ENCODE measurements around the gene RAB11FIP4.
A peak's percentile ranks its signal among the peaks of the same experiment; 100 is the strongest.

RAB11FIP4 gene

DNA sequence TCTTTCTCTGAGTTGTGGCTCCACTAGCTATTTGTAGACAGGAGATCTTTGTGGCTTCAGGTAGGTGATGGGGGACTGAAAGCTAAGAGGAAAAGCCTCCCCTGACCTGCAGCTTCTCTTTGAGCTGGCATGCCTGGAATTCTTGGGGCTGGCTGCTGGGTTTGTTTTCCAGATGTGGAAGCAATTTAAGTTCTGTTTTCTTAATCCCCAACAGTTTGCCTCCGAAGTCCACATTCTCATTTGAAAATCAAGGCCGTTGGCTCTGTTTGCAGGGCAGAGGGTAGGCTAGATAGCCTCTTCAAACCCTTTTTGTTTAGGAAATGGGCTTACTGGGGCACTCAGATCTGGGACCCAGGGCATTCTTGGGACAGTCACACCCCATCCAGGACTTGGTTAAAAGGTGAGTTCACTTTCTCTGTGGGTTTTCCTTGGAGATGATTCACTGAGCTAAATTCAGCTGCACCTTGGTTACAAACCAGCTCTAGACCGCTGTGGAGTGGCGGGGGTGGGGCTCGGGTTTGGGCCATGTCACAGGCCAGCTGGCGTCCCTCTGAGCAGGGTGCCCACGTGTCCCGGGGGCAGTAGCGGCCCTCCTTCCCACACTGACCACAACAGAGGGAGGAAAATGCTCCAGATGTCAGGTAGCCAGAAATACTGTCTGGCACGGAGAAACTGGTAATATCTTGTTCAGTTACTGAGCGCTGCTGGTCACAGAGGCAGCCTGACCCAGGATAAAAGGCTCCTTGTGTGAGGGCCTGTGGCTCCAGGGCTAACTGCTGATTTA lies 108.5 kb downstream of the RAB11FIP4 start:
- no peak for DNase-seq (ENCODE audit: low read depth)

DNA sequence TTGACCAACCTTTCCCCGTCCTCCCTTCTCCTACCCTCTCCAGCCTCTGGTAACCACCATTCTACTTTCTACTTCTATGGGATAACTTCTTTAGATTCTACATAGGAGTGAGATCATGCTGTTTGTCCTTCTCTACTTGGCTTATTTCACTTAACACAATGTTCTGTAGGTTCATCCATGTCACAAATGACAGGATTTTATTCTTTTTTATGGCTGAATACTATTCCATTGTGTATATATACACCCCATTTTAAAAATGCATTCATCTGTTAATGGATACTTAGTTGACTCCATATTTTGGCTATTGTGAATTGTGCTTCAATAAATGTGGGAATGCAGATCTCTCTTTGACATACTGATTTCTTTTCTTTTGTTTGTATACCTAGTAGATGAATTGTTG lies 115.0 kb downstream of the RAB11FIP4 start:
- no peak for DNase-seq (ENCODE audit: low read depth)

DNA sequence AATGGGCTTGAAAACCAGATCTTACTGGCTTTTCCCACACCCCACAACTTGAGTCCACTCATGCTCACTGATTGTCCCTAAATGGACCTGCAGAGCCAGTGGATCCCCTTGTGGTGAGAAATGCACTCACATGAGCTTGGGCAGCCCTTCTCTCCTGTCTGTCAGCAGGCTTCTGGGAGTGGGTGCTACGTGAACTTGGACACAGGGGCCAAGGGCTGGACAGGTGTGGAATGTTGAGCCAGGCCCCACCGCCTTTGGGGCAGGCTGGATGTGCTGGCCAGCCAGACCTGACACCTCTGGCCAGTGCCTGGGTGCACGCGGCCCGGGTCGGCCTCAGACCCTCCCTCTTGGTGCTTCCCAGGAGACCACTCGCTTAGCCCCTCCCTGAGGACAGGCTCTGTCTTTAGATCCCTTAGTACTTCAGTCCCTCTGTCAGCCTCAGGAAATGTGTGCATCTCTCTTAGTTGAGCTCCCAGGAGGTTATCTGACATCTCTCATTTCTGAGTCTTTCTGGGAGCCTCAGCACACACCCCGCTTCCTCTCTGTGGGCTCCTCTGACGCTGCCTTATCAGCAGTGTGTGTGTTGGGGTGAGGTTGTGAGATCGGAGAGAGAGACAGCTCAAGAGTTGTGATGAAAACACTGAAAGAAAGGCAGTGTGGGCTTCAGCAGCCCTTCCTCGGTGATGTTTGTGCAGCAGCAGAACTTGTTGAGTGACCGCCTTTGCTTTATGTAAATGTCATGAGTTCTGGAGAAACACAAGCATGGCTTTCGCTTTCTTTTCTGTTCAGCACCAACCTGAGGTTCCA lies 117.0 kb downstream of the RAB11FIP4 start:
- peak; percentile 54 for DNase-seq (ENCODE audit: low read depth)

DNA sequence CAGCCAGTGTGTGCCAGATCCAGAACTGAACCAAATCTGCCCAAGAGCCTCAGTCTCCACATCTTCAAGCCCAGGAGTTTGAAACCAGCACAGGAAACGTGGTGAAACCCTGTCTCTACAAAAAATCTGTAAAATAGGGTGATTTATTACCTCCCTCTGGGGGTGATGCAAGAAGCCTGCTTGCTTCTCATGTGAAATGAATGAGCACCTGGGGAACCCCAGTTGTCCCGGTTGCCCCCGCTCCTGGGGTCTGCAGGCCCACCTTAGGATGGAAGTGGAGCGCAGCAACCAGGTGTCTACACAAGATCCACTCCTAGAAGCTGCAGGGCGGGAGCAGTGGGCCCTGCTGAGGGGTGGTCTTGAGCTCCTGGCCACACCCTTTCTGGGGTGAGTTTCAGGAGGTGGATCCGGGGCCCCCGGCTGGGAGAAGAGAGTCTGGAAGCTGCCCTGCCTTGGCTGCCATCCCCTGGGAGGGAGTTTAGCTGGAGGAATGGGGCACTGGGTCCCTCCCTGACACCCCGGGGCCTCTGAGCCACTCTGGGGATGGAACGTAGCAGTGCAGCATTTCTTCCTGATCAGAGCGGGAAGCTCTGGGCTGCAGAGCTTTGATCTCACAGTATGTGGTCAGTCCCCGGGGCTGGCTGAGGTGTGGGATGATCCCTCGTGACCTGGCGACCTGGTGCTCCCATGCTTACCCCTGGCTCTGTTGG lies 117.8 kb downstream of the RAB11FIP4 start:
- DNase-seq (ENCODE audit: low read depth) = no peak

DNA sequence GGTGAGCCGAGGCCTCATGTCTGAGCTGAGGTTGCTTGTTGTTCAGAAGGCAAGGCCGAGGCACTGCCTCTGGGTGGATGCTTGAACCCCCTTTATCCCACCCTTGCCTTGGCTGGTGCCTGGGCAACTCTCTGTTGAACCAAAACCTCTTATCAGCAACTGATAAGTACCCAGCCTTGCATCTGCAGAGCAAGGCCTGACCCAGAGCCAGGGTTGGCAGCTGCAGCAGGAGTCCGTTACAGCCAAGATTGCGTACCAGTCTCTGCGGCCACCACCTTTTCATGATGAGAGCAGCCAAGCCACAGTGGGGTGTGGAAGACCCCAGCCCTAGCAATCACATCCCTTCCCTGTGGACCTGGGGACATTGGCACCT lies 118.3 kb downstream of the RAB11FIP4 start:
- no peak for DNase-seq (ENCODE audit: low read depth)

DNA sequence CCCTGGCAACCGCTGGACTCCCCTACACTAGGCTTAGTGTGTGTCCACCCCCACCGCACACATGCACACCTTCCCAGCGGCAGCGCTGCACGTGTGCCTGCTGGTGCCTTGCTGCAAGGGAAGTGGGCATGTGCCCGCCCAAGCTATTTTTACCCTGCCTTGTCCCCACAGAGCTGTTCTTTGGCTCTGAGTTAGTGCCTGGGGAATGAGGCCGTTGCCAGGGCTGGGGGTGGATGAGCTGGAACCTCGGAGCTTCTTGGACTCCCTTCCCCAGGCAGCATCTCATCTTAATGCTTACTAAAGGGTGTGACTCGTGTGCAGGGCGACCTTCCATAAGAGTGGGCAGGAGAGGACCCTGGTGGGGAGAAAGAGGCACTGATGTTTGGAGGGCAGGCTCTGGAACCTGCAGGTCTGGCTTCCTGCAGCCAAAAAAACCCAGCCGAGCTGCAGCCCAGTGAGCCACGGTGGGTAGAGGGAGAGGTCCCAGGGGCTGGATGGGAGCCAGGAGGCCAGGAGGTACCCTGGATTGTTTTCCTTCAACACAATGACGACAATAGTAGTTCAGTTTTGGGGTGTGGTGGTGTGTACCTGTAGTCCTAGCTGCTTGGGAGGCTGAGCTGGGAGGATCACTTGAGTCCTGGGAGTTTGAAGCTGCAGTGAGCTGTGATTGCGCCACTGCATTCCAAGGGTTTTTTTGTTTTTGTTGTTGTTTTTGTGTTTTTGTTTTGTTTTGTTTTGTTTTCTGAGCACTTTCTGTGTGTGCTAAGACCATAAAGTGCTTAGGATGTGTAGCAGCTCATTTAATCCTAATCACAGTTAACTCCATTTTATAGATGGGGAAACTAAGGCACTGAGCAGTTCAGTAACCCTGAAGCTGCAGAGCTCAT lies 119.1 kb downstream of the RAB11FIP4 start:
- no peak for DNase-seq (ENCODE audit: low read depth)

DNA sequence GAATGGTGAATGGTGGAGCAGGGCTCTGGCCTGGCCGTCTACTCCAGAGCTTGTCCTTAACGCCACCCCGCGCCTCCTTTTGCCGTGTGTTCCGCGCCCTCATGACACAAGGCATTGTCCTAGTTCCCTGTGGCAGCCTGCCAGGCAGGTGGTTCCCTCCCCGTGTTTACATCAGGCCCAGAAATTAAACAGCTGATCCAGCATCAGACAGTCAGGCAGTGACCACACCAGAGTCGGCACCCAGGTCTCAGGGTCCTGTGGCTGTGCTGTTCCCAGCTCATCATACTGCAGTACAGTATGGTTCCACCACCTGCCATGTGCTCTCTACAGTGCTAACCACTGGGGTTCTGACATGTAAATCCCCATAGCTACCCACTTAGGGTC lies 119.7 kb downstream of the RAB11FIP4 start:
- no peak for DNase-seq (ENCODE audit: low read depth)

DNA sequence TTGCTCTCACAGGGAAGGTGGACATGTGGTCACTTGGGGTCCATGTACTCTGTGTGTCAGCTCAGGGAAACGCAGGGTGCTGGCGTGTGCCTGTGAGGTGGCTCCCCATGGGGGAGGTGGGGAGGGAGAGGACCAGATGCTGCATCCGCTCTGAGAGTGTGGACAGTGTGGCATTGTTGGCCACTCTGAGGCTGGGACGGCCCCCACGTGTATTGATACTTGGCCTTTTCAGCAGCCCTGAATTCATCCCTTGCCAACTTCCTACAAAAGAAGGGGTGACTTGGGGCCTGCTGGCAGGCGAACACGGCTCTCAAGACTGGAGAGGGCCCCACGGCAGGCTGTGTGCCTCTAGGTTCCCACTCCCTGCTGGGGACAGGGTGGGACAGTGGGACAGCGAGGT lies 120.1 kb downstream of the RAB11FIP4 start:
- DNase-seq (ENCODE audit: low read depth) = no peak

DNA sequence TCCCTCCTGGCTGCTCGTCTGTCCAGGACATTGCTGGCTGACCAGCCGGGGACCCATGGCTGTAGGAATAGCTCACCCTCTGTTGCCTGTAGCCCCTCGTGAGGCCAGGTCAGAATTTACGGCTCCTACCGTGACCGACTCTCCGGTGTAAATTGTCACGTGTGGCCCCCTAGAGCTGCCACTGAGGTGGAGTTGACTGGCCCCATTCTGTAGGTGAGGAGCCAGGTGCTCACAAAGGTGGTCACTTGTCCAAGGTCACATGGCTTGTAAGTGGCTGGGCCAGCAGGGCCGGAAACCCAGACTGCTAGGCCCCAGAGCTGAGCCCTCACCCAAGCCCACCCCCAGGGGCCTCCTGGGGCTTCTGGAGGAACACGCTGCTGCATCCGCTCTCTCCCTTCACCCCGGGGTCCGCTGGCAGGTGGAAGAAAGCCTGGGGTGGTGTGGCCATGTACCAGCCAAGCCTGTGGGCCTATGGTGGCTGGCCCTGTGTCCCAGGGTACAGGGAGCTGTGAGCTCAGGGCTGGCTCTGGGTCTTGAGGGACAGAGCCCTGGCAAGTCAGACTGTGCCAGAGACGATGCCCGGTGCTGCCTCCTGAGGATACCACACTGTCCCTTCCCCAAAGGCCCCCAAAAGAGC lies 120.7 kb downstream of the RAB11FIP4 start:
- no peak for DNase-seq (ENCODE audit: low read depth)

DNA sequence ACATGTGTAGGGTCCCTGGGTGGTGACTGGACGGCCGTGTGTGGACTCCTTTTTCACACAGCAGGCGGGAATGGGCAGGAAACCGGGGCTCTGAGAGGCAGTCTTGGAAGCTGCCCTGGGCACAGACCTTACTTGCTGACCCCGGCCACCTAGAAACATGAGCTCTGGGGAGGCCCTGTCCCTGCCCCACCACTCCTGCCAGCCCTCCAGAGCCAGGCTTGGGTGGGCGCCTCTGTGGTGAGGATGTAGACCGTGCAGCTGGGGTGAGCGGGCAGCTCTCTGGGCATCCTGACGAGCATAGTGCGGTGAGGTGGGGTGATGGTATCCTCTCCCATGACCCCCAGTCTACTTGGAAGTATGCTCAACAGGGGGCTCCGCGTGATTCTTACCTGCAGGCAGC lies 121.3 kb downstream of the RAB11FIP4 start:
- no peak for DNase-seq (ENCODE audit: low read depth)

DNA sequence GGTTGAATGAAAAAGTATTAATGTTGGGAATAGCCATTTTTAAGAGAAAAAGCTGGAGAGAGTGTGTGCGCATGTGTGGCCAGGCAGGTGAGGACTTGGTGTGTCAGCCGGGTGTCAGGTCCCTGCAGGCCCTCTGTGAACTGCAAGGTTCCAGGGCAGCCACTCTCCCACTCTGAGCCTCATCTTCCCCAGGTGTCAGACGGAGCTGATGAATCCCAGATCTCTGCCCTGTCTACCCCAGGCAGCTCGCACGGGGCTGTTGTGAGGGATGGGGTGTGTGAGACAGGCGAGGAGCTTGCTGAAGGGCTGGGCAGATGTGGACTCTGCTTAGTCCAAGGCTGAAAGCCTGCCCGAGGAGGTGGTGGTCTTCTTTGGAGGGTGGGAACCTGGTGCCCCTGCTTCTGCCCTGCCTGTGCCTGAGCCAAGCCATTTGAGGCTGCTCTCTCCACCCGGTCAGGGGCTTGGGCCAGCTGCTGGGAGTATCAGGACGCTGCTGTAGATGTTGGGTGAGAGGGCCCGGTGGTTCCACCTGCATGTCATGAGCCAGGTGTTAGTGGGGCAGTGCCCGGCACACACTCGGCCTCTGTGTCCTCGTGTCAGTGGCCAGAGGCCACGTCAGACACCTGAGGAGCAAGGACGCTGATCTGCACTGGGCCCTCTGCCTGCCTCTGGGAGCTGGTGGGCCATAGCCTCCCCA lies 122.4 kb downstream of the RAB11FIP4 start:
- DNase-seq (ENCODE audit: low read depth) = no peak

DNA sequence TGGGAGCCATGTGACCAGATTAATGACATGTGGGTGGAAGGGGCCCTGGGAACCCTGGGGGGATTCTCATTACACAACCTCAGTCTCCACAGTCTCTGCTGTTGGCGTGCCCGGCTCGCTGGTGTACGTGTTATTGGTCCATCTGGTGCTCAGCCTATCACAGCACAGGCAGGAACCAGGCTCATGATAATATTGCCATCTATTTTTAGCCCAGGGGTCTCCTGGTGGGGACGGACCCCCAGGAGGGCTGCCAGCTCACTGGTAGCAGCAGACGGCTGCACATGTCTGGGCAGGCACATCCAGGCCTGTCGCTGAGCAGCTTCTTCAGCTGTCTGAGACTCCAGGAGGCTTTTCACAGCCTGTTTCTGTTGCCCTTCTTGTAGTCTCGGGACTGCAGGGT lies 123.8 kb downstream of the RAB11FIP4 start:
- no peak for DNase-seq (ENCODE audit: low read depth)

DNA sequence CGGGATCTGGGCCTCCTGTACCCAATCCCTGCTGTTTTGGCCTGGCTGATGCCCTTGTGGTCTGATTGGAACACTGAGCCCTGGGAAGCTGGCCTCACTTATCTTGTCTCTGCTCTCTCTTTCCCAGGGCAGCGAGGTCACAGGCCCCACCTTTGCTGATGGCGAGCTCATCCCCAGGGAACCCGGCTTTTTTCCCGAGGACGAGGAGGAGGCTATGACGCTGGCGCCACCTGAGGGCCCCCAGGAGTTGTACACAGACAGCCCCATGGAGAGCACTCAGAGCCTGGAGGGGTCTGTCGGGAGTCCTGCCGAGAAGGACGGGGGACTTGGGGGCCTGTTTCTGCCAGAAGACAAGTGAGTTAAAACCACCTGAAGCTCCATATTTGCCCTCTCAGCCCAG lies 126.0 kb downstream of the RAB11FIP4 start:
- DNase-seq (ENCODE audit: low read depth) = no peak

DNA sequence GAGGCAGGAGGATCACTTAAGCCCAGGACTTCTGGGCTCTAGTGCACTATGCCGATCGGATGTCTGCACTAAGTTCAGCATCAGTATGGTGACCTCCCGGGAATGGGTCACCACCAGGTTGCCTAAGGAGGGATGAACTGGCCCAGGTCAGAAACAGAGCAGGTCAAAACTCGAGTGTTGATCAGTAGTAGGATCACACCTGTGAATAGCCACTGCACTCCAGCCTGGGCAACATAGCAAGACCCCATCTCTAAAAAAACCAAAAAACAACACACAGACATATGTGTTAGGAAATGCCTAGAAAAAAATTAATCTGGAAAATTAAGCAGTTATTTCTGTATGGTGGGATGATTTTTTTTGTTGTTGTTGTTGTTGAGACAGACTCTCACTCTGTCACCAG lies 127.0 kb downstream of the RAB11FIP4 start:
- DNase-seq (ENCODE audit: low read depth) = no peak

DNA sequence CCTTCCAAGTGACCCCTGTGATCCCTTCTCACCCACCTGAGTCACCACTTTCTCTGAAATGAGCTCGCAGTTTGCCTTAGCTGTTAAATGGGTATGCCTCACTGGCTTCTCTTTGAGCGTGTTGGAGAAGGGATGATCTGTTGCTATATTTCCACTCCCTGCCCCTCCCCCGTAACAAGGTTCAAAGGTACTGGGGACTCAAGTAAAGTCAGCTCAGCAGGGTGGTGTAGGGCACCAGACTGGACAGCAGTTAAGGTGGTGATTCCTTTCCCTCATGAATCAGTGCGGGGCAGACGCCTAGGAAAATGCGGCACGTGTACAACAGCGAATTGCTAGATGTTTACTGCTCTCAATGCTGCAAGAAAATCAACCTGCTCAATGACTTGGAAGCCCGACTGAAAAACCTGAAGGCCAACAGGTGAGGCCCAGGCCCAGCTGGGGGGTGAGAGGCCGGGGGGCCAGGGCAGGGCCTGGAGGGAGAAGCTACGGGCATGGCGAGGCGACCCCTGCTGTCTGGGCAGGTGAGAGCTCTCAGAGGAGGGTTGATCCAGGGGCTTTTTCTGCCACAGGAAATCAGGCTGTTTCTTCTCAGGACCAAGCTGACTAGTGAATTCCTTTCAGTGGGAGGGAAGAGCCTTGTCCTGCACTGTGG lies 130.3 kb downstream of the RAB11FIP4 start:
- no peak for DNase-seq (ENCODE audit: low read depth)

DNA sequence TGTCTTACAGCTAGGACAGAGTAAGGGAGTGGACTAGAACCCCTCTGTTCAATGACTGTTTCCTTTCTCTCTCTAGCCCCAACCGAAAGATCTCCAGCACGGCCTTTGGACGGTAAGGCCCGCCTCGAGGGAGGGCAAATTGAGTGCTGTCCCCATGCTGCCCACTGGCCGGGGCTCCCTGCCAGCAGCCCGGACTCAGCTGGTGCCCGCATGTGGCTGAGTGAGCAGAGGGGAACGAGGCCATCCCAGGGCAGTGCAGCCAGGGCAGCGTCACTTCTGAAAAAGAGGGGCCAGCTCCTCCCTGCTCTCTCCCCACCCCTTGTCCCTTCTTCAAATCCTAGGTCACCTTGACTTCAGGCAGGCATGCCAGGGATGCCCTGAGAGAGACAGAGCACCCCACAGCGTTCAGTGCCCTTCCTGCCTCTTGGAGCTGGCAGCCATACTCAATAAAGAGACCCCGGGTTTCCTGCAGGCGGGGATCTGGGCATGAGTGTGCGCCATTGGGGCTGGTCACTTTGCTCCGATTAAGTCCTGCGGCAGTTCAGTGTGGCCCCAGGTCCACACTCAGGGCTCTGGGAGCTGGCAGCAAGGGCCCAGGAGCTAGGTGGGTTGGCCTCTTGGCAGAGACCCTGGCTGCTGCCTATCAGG lies 130.9 kb downstream of the RAB11FIP4 start:
- no peak for DNase-seq (ENCODE audit: low read depth)

DNA sequence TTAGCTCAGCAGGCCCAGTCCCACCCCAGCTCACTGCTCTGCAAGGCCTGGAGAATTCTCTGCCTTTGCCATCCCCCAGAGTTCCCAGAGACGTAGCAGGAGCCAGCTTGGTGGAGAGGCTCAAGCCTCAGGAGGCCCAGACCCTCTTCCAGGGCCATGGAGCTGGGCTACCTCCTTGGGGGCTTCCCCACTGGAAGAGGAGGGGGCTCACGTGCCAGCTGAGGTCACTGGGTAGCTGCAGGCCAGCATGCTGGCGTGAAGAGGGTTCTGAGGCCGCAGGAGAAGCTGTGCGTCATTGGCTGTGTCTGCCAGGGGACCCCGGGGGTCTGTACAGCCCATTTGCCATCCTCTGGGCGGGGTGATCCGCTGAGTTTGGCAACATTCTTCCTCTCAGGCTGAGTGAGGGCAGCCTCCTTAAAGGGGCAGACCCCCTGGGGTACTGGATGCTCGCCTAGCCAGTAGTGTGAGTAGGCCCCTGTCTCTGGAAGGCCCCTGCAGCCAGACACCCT lies 131.6 kb downstream of the RAB11FIP4 start:
- DNase-seq (ENCODE audit: low read depth) = no peak

DNA sequence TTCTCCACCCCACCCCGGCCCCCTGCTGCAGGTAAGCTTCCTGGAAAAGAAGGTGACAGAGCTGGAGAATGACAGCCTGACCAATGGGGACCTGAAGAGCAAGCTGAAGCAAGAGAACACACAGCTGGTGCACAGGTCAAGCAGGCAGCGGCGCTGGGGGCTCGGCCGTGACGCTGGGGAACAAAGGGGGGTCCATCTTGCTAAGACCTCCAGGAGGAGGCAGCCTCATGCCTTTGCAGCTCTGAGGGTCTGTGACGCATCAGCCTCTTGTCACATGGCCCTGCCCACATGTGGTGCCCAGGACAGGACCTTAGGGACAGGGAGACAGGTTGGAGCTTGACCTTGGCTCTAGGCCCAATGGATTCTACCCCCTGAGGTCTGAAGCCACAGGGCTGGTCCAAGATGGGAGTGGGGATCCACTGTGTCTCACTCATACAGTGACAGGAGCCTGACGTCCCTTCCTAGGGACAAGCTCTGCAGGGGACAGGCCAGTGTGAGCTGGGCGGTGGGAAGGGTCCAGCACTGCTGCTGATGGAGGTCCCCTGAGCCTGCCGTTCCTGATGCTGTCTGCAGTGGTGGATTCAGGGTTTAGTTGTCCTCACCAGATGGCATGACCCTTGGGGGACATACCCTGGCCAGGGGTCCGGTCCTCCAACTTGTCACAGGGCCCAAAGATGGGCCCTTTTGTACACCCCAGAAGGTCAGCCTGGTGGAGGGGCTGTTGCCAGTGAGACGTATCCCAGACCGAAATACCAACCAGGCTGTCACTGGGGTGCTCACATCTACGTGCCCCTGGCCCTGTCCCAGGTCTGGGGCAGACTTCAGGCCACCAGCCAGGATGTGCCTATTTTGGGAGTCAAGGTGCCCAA lies 132.6 kb downstream of the RAB11FIP4 start:
- DNase-seq (ENCODE audit: low read depth) = no peak

Data from activated gamma-delta T cell treated with anti-CD3 and anti-CD28 coated beads, Interleukin-2, amount 50 U/mL, for 16 hours (primary cell).